ENCODE measurements around the gene SYP.
A peak's percentile ranks its signal among the peaks of the same experiment; 100 is the strongest.

SYP gene

GRCh38 chrX:49220100-49220499, 20.1 kb upstream of the SYP start:
- DNase-seq (ENCODE audit: low spot score) = no peak

DNA sequence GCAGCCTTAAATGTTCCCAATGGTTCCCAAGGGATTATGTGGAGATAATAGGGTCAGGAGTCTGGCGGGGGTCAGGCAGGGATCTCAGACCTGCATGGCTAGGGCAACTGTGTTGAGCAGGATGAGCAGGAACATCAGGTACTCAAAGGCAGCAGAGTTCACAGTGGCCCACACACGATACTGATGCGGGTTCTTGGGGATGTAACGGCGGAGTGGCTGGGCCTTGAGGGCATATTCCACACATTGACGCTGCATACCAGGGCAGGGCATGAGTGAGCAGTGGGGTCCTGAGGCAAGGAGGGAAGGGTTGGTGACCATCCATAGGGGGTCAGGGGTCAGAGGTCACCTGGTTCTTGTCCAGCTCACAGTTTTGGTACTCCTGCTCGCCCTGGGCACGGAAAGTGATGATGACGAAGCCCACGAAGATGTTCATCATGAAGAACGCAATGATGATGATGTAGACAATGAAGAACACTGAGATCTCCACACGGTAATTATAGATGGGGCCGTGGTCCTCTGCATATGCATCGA, 15.1 kb upstream of the SYP start:
- no peak for DNase-seq (ENCODE audit: low spot score)

- no peak for DNase-seq (ENCODE audit: low spot score)
Measured at GRCh38 chrX:49214416-49214815, 14.4 kb upstream of the SYP start.

DNA sequence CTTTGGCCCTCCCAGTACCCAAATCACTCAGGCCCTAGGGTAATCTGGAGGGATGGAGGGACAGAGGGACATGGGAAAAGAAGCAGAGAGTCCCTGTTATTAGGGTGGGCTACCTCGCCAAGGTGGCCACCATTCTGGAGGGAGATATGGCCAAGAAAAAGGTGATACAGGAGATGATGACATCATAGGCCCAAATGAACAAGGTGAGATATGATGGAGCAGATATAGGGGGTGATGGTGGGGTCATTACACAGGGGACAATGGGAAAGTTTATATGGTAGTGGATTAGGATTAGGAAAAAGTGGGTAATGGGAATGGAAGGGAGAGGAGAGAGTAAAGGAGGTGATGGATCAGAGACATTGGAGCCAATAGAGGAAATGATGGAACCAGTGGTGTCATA, 12.9 kb upstream of the SYP start:
- no peak for DNase-seq (ENCODE audit: low spot score)

DNA sequence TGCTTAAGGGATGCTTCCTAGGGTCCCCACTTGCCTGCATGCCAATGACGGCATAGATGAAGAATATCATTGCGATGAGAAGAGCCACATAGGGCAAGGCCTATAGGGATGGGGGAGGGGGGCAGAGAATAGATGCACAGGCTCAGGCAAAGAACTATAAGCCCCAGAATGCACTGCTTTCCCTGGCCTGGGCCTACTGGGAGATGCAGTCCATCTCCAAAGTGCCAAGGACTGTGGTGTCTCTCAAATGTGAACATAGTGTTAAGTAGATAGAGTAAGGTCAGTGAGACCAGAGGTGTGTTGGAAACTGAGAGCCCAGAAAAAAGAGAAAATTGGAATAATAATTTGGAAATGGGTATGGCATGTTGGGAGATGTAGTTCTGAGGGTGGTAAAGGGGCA, 12.2 kb upstream of the SYP start:
- DNase-seq (ENCODE audit: low spot score) = no peak

- no peak for DNase-seq (ENCODE audit: low spot score)
Measured at GRCh38 chrX:49211074-49211473, 11.1 kb upstream of the SYP start.

- DNase-seq (ENCODE audit: low spot score) = no peak
Measured at GRCh38 chrX:49210406-49210805, 10.4 kb upstream of the SYP start.

GRCh38 chrX:49209434-49210251, 9.7 kb upstream of the SYP start:
- DNase-seq (ENCODE audit: low spot score) = no peak

DNA sequence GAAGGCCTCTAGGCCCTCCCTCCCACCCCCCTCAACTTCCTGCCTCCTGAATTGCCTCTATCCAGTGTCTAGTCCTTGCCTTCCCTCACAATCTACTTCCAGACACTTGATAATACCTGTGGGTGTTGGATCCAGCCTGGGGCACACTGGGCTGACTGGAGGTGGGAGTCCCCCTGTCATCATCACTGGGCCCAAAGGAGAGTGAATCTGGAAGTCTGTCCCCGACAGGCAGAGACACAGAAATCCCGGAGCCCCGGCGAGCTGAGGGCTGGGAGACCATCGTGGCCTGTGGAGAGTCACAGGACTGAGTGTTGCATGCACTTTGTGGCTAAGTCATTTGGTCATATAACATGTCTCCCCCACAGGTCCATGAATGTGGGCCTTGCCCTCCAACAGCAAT, 8.4 kb upstream of the SYP start:
- no peak for DNase-seq (ENCODE audit: low spot score)

DNA sequence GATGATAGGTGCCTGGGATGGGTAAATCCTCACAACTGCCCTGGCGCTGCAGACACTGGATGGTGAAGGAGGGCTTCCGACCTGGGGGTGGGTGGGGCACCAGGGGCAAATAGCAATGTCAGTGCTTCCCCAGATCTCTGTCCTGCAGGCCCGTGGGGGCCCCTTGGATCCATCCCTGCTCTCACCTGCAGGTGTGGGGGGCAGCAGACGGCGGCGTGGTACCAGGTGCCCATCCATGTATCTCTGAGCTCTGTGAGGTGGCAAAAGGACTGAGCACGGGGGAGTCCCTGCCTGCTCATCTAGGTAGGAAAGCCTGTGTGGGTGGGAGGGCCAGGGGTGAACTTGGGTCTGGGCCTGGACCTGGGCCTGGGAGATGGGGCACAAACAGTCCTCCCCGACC, 6.5 kb upstream of the SYP start:
- DNase-seq (ENCODE audit: low spot score) = no peak

DNA sequence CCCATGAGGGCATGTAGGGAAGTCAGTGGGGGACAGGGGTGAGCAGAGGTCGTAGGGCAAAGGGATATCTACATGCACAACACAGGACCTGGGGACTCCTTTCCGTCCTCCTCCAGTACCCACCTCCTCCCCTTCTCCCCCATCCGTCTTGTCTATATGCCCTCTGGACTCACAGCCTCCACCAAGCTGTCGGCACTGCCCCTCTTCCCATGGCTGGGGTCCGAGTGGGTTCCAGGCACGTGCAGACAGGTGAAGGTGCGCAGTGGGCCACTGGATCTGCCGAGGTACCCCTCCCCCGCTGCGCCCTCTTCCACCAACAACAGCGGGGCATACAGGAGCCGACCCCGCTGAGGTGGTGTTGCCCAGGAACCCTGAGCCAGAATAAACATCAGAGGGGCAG, 5.5 kb upstream of the SYP start:
- no peak for DNase-seq (ENCODE audit: low spot score)

GRCh38 chrX:49204709-49205108, 4.7 kb upstream of the SYP start:
- DNase-seq (ENCODE audit: low spot score) = no peak

DNA sequence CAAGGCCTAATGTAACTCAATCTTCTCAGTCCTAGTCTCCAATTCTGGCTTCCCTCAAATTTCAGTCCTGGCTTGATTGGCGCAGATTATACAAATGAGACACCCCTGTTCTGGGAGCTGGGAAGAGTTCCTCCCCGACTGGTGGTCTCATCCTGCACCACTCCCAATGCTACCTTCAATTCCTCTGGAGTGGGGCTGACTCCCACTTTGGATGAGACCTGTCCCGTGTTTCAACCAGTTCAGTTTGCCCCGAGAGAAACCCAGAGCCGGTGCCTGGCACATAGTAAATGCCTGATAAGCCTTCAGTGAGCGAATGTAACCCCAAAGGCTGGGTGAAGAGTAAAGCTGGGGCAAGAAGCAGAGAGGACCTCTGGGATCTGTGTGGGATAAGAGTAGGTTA, 4.0 kb upstream of the SYP start:
- DNase-seq (ENCODE audit: low spot score) = no peak

DNA sequence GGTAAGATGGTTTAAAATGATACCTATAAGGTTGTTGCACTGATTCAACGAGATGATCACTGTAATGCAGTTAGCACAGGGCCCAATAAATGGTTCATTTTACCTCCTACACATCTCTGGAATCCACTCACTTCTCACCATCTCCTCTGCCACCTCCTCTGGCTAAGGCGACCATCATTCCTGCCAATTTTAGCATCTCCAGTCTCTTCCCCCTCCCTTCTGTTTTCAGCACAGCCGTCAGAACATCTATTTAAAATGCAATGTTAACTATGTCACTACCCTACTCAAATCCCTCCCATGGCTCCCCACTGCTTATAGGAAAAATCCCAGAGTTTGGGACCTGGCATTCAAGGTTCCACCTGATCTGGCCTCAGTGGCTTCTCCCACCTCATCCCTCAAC, 3.5 kb upstream of the SYP start:
- DNase-seq (ENCODE audit: low spot score) = no peak

DNA sequence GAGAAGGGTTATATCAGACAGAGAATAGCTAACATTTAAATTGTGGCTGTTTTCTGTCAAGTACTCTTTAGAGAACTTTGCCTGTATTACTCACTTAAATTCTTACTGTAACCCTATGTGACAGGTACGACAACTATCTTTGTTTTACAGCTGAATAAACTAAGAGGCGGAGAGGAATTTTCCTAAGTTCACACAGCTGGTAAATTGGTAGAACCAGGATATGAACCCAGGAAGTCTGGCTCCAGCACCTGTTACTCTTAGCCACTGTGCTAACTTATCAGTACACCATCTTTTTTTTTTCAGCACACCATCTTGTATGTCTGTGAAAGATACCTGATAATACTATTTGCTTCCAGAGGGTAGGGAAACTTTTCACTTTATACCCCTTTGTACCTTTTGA, 2.0 kb upstream of the SYP start:
- DNase-seq (ENCODE audit: low spot score) = no peak

- no peak for DNase-seq (ENCODE audit: low spot score)
Measured at GRCh38 chrX:49199315-49199595, 738 bp downstream of the SYP start.

DNA sequence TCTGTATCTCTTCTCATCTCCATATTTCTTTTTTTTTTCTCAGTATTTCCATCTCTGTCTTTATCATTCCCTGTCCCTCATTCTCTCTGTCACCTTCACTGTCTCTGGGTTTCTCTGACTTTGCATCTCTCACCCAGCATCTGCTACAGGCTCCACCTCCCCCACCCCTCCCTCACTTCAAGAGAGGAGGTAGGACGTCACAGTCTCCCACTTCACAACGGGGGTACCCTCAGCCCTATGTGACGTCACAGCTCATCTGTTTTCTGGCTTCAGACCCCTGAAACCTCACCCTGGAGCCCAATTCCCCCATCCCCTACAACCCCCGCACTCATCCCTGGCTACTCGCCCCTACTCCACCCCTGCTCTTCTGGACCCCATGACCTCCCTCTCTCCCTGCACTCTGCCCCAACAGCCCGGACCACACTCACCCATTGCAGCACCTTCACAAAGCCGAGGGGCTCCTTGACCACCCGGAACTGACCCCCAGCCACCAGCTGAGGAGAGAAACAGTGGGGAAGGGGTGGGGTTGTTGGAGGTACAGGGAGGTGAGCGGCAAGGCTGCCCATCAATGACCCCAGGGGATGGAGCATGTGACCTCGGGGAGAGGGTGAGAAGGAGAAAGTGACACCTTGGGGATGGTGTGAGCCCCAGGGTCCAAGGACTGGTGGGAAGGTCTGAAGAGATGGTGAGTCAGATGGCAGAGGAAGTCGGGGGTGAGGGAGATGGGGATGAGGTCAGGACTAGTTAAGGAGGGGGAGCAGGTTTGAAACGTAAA, 1.3 kb downstream of the SYP start:
- no peak for DNase-seq (ENCODE audit: low spot score)

DNA sequence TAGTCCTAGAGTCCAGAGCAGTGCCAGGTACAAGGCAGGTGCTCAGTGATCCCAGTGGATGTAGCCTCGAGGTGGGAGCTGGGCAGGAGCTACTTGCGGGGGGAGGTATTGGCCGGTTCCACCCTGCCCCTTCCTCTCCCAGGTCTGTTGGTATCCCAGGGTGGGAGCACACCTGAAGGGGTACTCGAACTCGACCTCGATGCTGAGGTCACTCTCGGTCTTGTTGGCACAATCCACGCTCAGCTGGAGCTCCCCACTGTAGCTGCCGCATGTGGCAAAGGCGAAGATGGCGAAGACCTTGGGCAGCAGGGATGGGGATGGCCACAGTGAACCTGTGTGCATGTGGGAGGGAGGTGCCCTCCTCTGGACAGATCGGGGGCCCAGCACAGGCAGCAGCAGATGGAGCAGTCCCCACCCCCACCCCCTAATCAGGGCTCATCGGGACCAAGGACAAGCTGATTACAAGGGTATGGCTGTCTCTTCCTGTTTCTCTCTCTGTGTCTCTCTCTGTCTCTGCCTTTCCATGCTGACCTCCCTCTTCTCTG, 2.4 kb downstream of the SYP start:
- no peak for DNase-seq (ENCODE audit: low spot score)

DNA sequence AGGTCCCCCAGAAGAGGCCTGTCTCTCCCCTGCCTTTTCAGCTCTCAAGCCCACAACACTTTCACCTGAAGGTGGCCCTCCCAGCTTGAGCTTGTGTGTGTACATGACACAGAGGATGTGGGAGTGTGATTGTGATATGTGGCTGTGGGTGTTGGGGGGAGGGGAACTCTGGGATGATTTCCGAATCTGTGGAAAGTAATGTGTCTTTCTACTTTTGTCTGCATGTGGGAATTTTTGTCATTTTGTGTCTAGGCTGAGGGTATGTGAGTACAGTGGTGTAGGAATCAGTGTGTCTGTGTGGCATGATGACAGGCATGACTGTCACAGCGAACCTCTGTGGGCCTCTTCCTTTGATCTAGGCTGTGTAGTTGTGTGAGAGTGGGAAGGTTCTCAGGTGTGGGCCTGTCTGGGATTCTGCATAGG, 6.4 kb downstream of the SYP start:
- no peak for DNase-seq (ENCODE audit: low spot score)

GRCh38 chrX:49192722-49193328, 7.2 kb downstream of the SYP start:
- no peak for DNase-seq (ENCODE audit: low spot score)

DNA sequence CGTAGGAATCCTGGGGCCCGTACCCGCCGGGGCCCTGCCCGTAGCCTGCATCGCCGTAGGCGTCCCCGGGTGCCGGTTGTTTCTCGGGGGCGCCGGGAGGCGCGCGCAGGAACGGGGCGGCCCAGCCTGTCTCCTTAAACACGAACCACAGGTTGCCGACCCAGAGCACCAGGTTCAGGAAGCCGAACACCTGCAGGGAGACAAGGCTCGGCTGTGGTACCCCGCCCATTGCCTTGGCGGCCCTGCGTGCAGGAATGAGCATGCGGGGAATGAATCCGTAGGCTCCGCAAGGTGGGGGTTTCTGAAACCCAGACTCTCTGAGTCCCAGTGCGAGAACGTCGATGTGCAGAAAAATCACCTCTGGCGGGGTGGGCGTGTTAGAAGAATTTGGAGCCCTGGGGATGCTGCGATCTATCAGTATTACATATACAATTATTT, 8.4 kb downstream of the SYP start:
- DNase-seq (ENCODE audit: low spot score) = no peak

- DNase-seq (ENCODE audit: low spot score) = peak; percentile 91
Measured at GRCh38 chrX:49190821-49191573, 9.0 kb downstream of the SYP start.

Data from COLO829 (cell line).